Measurements from ENCODE around the gene FBXL16. TPM values are rescaled to one million over a fixed set of nuclear protein-coding genes. Genes with fewer than 3 reads are reported as not detected.

FBXL16 gene
- total RNA-seq, 4 donors from 2014 or later, result 5.8 to 7.5 (median 6.9) TPM

- Histone ChIP-seq H3K36me3 (no peaks in the 10 kb centered on the region), H3K27me3 (no peaks in the 10 kb centered on the region), H3K4me3 (replicated peaks in 1 of 3) (no peak overlapping the region), H3K9me3 (no peaks in the 10 kb centered on the region), H3K4me1 (peaks cover 5 to 12% of the 10 kb centered on the region in 2 donors), H3K27ac (peak overlapping the region in 1 of 3 donors; percentile 63)
- WGBS, 2 donors, result 41 to 54% methylated on average over 12 to 24 of the region's 43 CpGs
- DNase-seq, result peak; percentile 93 to 97
- intact Hi-C loops (cut with DNase I), result no loop called here
- peak; percentile 23 to 61 (median 42) for TF ChIP-seq CTCF (IDR thresholded peaks at IDR 0.05)
- peak in 1 of 2 donors; percentile 33 for TF ChIP-seq POLR2A (IDR thresholded peaks at IDR 0.05)
Observed at GRCh38 chr16:660459-661183, 45.0 kb downstream of the FBXL16 start.

GRCh38 chr16:660132-660458 is 45.5 kb downstream of the FBXL16 start:
- 48 to 71% methylated on average over 2 to 5 of the region's 6 CpGs for WGBS, 2 donors
- no peaks in the 10 kb centered on the region for H3K9me3 ChIP-seq
- H3K4me1 ChIP-seq, result peaks cover 5 to 12% of the 10 kb centered on the region in 2 donors
- DNase-seq, result no peak
- TF ChIP-seq POLR2A (IDR thresholded peaks at IDR 0.05) (no peak), CTCF (IDR thresholded peaks at IDR 0.05) (no peak)
- no peak overlapping the region for H3K4me3 ChIP-seq (replicated peaks in 1 of 3)
- no peaks in the 10 kb centered on the region for H3K27me3 ChIP-seq
- intact Hi-C loops (cut with DNase I), result no loop called here
- H3K36me3 ChIP-seq, result no peaks in the 10 kb centered on the region
- H3K27ac ChIP-seq, result peak overlapping the region in 1 of 3 donors; percentile 63

- DNase-seq, result no peak
- intact Hi-C loops (cut with DNase I), result no loop called here
- no peak overlapping the region for H3K27ac ChIP-seq
- no peaks in the 10 kb centered on the region for H3K9me3 ChIP-seq
- no peaks in the 10 kb centered on the region for H3K27me3 ChIP-seq
- H3K4me3 ChIP-seq (replicated peaks in 1 of 3), result no peak overlapping the region
- no peaks in the 10 kb centered on the region for H3K36me3 ChIP-seq
- H3K4me1 ChIP-seq, result peaks cover 5 to 12% of the 10 kb centered on the region in 2 donors
- WGBS, 2 donors, result 91 to 100% methylated on average over 1 to 8 of the region's 20 CpGs
- TF ChIP-seq CTCF (IDR thresholded peaks at IDR 0.05) (no peak), POLR2A (IDR thresholded peaks at IDR 0.05) (no peak)
Observed at GRCh38 chr16:659618-660017, 46.0 kb downstream of the FBXL16 start.

- H3K4me1 ChIP-seq, result peaks cover 5 to 12% of the 10 kb centered on the region in 2 donors
- intact Hi-C loops (cut with DNase I), result no loop called here
- H3K36me3 ChIP-seq, result no peaks in the 10 kb centered on the region
- no peak overlapping the region for H3K27ac ChIP-seq
- no peak overlapping the region for H3K4me3 ChIP-seq (replicated peaks in 1 of 3)
- H3K9me3 ChIP-seq, result no peaks in the 10 kb centered on the region
- TF ChIP-seq CTCF (IDR thresholded peaks at IDR 0.05) (no peak), POLR2A (IDR thresholded peaks at IDR 0.05) (no peak)
- WGBS, 2 donors, result 90 to 95% methylated on average over 20 to 29 of the region's 35 CpGs
- no peak for DNase-seq
- H3K27me3 ChIP-seq, result no peaks in the 10 kb centered on the region
Observed at GRCh38 chr16:658679-659571, 46.7 kb downstream of the FBXL16 start.

GRCh38 chr16:657487-657886 is 48.1 kb downstream of the FBXL16 start:
- peaks cover 5 to 12% of the 10 kb centered on the region in 2 donors for H3K4me1 ChIP-seq
- peaks cover 0 to 2% of the 10 kb centered on the region in 2 donors for H3K36me3 ChIP-seq
- no peaks in the 10 kb centered on the region for H3K9me3 ChIP-seq
- H3K4me3 ChIP-seq (replicated peaks in 1 of 3), result no peak overlapping the region
- no peak overlapping the region for H3K27ac ChIP-seq
- no peak for TF ChIP-seq CTCF (IDR thresholded peaks at IDR 0.05)
- no peak for TF ChIP-seq POLR2A (IDR thresholded peaks at IDR 0.05)
- no peak for DNase-seq
- WGBS, 2 donors, result 94% methylated on average over 6 of the region's 22 CpGs; no CpG with 5 or more reads in 1 of the 2 donors
- H3K27me3 ChIP-seq, result no peaks in the 10 kb centered on the region
- intact Hi-C loops (cut with DNase I), result no loop called here
